Transverse colon (tissue), 4 donors: ENCODE data around the gene SH2D2A. TPM values are rescaled to one million over a fixed set of nuclear protein-coding genes. Genes with fewer than 3 reads are reported as not detected.

Experiments
- DNase-seq: peaks from one replicate; pipeline ENCODE4 v3.0.0-alpha.2; 2019
- H3K27ac ChIP-seq, 4 donors: fragments of 200-600 bp; sonication (generic); 2 replicates each; pipeline ENCODE4 v1.5.1; 2016 to 2018; ENCODE audit warnings: inconsistent platforms in 4 of 4
- H3K27me3 ChIP-seq: fragments of 200-600 bp; sonication (generic); 2 replicates; pipeline ENCODE4 v1.5.1; 2017; ENCODE audit warnings: inconsistent platforms
- H3K36me3 ChIP-seq, 4 donors: fragments of 200-600 bp; sonication (generic); 2 replicates each; pipeline ENCODE4 v1.5.1; 2017 to 2019; ENCODE audit warnings: inconsistent platforms in 4 of 4
- H3K4me1 ChIP-seq, 4 donors: fragments of 200-600 bp; sonication (generic); 2 replicates each; pipeline ENCODE4 v1.5.1; 2017 to 2020; ENCODE audit warnings: inconsistent platforms in 4 of 4
- H3K4me3 ChIP-seq, 4 donors: fragments of 200-600 bp; sonication (generic); 1 replicate in 1 of 4; 2 replicates in 3 of 4; pipeline versions ENCODE4 v1.5.1 to v1.6.1; 2017 to 2019; ENCODE audit warnings: inconsistent platforms in 4 of 4
- H3K9me3 ChIP-seq, 2 donors: fragments of 200-600 bp; sonication (generic); 2 replicates each; pipeline ENCODE4 v1.5.1; 2017 to 2019; ENCODE audit warnings: inconsistent platforms in 2 of 2
- CTCF ChIP-seq, 5 experiments: fragments of 200-600 bp in 3 of 5; fragments of 450-650 bp in 2 of 5; sonication (generic) in 3 of 5; IDR thresholded peaks; 1 replicate in 2 of 5; 2 replicates in 3 of 5; pipeline ENCODE4 v1.5.1; 2016 to 2017; ENCODE audit warnings: antibody characterized with exemption in 5 of 5, inconsistent platforms in 3 of 5, mild to moderate bottlenecking in 2 of 5, moderate library complexity in 1 of 5
- EP300 ChIP-seq: sonication (generic); formaldehyde crosslinking; IDR thresholded peaks from one replicate; pipeline ENCODE4 v1.6.1; 2017; ENCODE audit warnings: antibody characterized with exemption, low read depth
- POLR2A ChIP-seq: fragments of 450-650 bp; IDR thresholded peaks from one replicate; pipeline ENCODE4 v1.6.1; 2016; ENCODE audit warnings: antibody characterized with exemption, mild to moderate bottlenecking, moderate library complexity
- POLR2AphosphoS5 ChIP-seq, 3 donors: sonication (generic); formaldehyde crosslinking; IDR thresholded peaks; one replicate each; pipeline ENCODE4 v1.6.1; 2016; ENCODE audit warnings: antibody characterized with exemption in 3 of 3
- WGBS, 2 donors: methylation state at CpG; one replicate each; pipeline ENCODE4 v1.1.5; 2018; ENCODE audit warnings: low coverage in 1 of 2; 5-methylcytosine and 5-hydroxymethylcytosine counted together
- in situ Hi-C, 4 donors: fragments of 200-750 bp; cut with MboI; loops; one replicate each; pipeline versions ENCODE4 v1.15.0 to v1.15.1; 2017; ENCODE audit warnings: low sequenced_read_pairs in 3 of 4, low pct_ligation_motif_present in 1 of 4, low pct_unique_long_range_greater_than_20kb in 1 of 4
- intact Hi-C: fragments of 100-400 bp; cut with DNase I; formaldehyde crosslinking; loops from one replicate; pipeline ENCODE4 v1.15.1; 2023; ENCODE audit warnings: low total_unique reads
- total RNA-seq, 4 donors: library from RNA; depleted of rRNA; stranded (reverse); fragments of >200 nt; gene quantifications; one replicate each; pipeline ENCODE4 v1.1.0, GENCODE V29; 2016

The SH2D2A gene
- total RNA-seq, 4 donors from 2014 or later, result 1.9 to 5.9 (median 3.4) TPM; not detected in 1

- H3K36me3 ChIP-seq, result no peaks in the 10 kb centered on the region
- no peak overlapping the region for H3K4me3 ChIP-seq
- WGBS, 2 donors, result 41% methylated on average over 9 of the region's 9 CpGs; no CpG with 5 or more reads in 1 of the 2 donors
- H3K27me3 ChIP-seq, result peaks cover 75% of the 10 kb centered on the region
- H3K27ac ChIP-seq, result no peak overlapping the region
- TF ChIP-seq CTCF (IDR thresholded peaks at IDR 0.05) (no peak), POLR2A (no peak), EP300 (no peak), POLR2AphosphoS5 (IDR thresholded peaks at IDR 0.05) (no peak)
- no peak for DNase-seq
- H3K9me3 ChIP-seq, result no peaks in the 10 kb centered on the region
- intact Hi-C loops, result no loop called here
- no peaks in the 10 kb centered on the region for H3K4me1 ChIP-seq
- in situ Hi-C loops, result no loop called here
Observed at GRCh38 chr1:156839426-156840109, 22.9 kb upstream of the SH2D2A start.

- TF ChIP-seq POLR2A, result no peak
- no peak for TF ChIP-seq POLR2AphosphoS5 (IDR thresholded peaks at IDR 0.05)
- peak; percentile 59 to 86 (median 80) for TF ChIP-seq CTCF (IDR thresholded peaks at IDR 0.05)
- intact Hi-C loops (no loop called here), in situ Hi-C loops (no loop called here)
- Histone ChIP-seq H3K36me3 (no peaks in the 10 kb centered on the region), H3K4me3 (no peak overlapping the region), H3K27me3 (peaks cover 75% of the 10 kb centered on the region), H3K4me1 (no peaks in the 10 kb centered on the region), H3K9me3 (no peaks in the 10 kb centered on the region), H3K27ac (no peak overlapping the region)
- DNase-seq, result no peak
- 42% methylated on average over 7 of the region's 7 CpGs; no CpG with 5 or more reads in 1 of the 2 donors for WGBS, 2 donors
Observed at GRCh38 chr1:156838972-156839371, 22.3 kb upstream of the SH2D2A start.

GRCh38 chr1:156836892-156837291 is 20.2 kb upstream of the SH2D2A start:
- DNase-seq, result no peak
- TF ChIP-seq POLR2A (no peak), POLR2AphosphoS5 (IDR thresholded peaks at IDR 0.05) (no peak), EP300 (no peak), CTCF (IDR thresholded peaks at IDR 0.05) (no peak)
- Histone ChIP-seq H3K36me3 (no peaks in the 10 kb centered on the region), H3K4me3 (no peak overlapping the region), H3K27ac (no peak overlapping the region), H3K27me3 (peaks cover 64% of the 10 kb centered on the region), H3K9me3 (no peaks in the 10 kb centered on the region), H3K4me1 (no peaks in the 10 kb centered on the region)
- intact Hi-C loops, result no loop called here
- in situ Hi-C loops, result no loop called here
- 61% methylated on average over 4 of the region's 4 CpGs; no CpG with 5 or more reads in 1 of the 2 donors for WGBS, 2 donors

GRCh38 chr1:156836041-156836654 is 19.5 kb upstream of the SH2D2A start:
- Histone ChIP-seq H3K4me3 (no peak overlapping the region), H3K36me3 (no peaks in the 10 kb centered on the region), H3K9me3 (no peaks in the 10 kb centered on the region), H3K27me3 (peaks cover 60% of the 10 kb centered on the region), H3K4me1 (no peaks in the 10 kb centered on the region), H3K27ac (no peak overlapping the region)
- TF ChIP-seq EP300 (no peak), POLR2AphosphoS5 (IDR thresholded peaks at IDR 0.05) (no peak), POLR2A (no peak), CTCF (IDR thresholded peaks at IDR 0.05) (no peak)
- in situ Hi-C loops, result no loop called here
- 44 to 51% methylated on average over 4 to 5 of the region's 5 CpGs for WGBS, 2 donors
- no peak for DNase-seq
- intact Hi-C loops, result no loop called here
